Stomach (tissue), 4 donors: ENCODE results near the gene DACH2.

Experiments used
- EP300 ChIP-seq: sonication (generic); formaldehyde crosslinking; IDR thresholded peaks from one replicate; pipeline ENCODE4 v1.6.1; 2017; ENCODE audit warnings: antibody characterized with exemption
- POLR2A ChIP-seq, 4 donors: fragments of 450-650 bp; IDR thresholded peaks; one replicate each; pipeline ENCODE4 v1.6.1; 2016; ENCODE audit warnings: antibody characterized with exemption in 4 of 4, control low read depth in 2 of 4, mild to moderate bottlenecking in 1 of 4, moderate library complexity in 1 of 4
- POLR2AphosphoS5 ChIP-seq, 3 donors: sonication (generic); formaldehyde crosslinking; IDR thresholded peaks; one replicate each; pipeline ENCODE4 v1.6.1; 2016; ENCODE audit warnings: antibody characterized with exemption in 3 of 3
- TF ChIP-seq, protein P1 (sequence below), 7 experiments: fragments of 450-650 bp in 4 of 7; fragments of 200-600 bp in 3 of 7; sonication (generic) in 3 of 7; IDR thresholded peaks; one replicate each; pipeline ENCODE4 v1.5.1; 2016 to 2019; ENCODE audit warnings: antibody characterized with exemption in 7 of 7, control low read depth in 2 of 7, mild to moderate bottlenecking in 1 of 7

DNA sequence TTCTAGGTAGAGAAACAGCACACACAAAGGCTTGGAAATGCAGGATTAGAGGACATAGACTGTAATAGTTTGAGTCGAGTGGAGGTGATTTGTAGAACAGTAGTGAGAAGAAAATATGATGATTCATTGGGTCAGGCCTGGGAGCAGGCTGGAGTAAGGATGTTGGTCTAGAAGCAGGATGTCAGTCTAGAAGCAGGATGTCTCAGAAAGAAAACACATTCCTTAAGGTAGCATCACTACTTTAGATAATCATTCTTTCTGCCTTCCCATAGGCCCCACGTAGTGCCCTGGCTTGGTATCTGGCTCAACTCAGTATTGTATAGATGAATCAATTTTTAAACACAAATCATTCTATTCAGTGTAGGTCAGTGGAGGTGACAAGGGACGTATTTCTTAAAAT lies 11.2 kb upstream of the DACH2 start:
- TF ChIP-seq, protein P1, sequence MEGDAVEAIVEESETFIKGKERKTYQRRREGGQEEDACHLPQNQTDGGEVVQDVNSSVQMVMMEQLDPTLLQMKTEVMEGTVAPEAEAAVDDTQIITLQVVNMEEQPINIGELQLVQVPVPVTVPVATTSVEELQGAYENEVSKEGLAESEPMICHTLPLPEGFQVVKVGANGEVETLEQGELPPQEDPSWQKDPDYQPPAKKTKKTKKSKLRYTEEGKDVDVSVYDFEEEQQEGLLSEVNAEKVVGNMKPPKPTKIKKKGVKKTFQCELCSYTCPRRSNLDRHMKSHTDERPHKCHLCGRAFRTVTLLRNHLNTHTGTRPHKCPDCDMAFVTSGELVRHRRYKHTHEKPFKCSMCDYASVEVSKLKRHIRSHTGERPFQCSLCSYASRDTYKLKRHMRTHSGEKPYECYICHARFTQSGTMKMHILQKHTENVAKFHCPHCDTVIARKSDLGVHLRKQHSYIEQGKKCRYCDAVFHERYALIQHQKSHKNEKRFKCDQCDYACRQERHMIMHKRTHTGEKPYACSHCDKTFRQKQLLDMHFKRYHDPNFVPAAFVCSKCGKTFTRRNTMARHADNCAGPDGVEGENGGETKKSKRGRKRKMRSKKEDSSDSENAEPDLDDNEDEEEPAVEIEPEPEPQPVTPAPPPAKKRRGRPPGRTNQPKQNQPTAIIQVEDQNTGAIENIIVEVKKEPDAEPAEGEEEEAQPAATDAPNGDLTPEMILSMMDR (IDR thresholded peaks at IDR 0.05) = no peak
- TF ChIP-seq EP300 (no peak), POLR2AphosphoS5 (IDR thresholded peaks at IDR 0.05) (no peak), POLR2A (IDR thresholded peaks at IDR 0.05) (no peak)
